Brain pericyte (primary cell): ENCODE measurements around the gene CDX2.

Experiments
- DNase-seq: peaks from one replicate; pipeline ENCODE4 v3.0.0-alpha.2; 2012; ENCODE audit warnings: low read depth, low spot score

Gene CDX2

GRCh38 chr13:27978301-27978968 lies 9.3 kb upstream of the CDX2 start:
- DNase-seq, result no peak

- DNase-seq, result no peak
Observed at GRCh38 chr13:27977476-27978300, 8.6 kb upstream of the CDX2 start.

- DNase-seq, result no peak
Observed at GRCh38 chr13:27976362-27977091, 7.4 kb upstream of the CDX2 start.

GRCh38 chr13:27975564-27976361 lies 6.6 kb upstream of the CDX2 start:
- no peak for DNase-seq

GRCh38 chr13:27973961-27974662 lies 5.0 kb upstream of the CDX2 start:
- no peak for DNase-seq

GRCh38 chr13:27973291-27973690 lies 4.2 kb upstream of the CDX2 start:
- DNase-seq, result no peak

GRCh38 chr13:27972478-27972820 lies 3.3 kb upstream of the CDX2 start:
- no peak for DNase-seq

- no peak for DNase-seq
Observed at GRCh38 chr13:27971776-27972477, 2.8 kb upstream of the CDX2 start.

- DNase-seq, result no peak
Observed at GRCh38 chr13:27971236-27971645, 2.1 kb upstream of the CDX2 start.

- no peak for DNase-seq
Observed at GRCh38 chr13:27970382-27971235, 1.5 kb upstream of the CDX2 start.

- no peak for DNase-seq
Observed at GRCh38 chr13:27969866-27970229, 733 bp upstream of the CDX2 start.

- no peak for DNase-seq
Observed at GRCh38 chr13:27968316-27969081, 616 bp downstream of the CDX2 start.

- no peak for DNase-seq
Observed at GRCh38 chr13:27967736-27968315, 1.3 kb downstream of the CDX2 start.

GRCh38 chr13:27967203-27967735 lies 1.8 kb downstream of the CDX2 start:
- DNase-seq, result no peak

GRCh38 chr13:27966641-27967202 lies 2.4 kb downstream of the CDX2 start:
- DNase-seq, result no peak

GRCh38 chr13:27965740-27966640 lies 3.1 kb downstream of the CDX2 start:
- DNase-seq, result no peak

- no peak for DNase-seq
Observed at GRCh38 chr13:27965343-27965739, 3.8 kb downstream of the CDX2 start.
